H9 (cell line): ENCODE data around the gene CFAP43. TPM values are rescaled to one million over a fixed set of nuclear protein-coding genes. Genes with fewer than 3 reads are reported as not detected.
A peak's percentile ranks its signal among the peaks of the same experiment; 100 is the strongest.

Experiments used
- DNase-seq: peaks from one replicate; pipeline ENCODE4 v3.0.0-alpha.2; 2017
- H2AFZ ChIP-seq: one replicate; pipeline ENCODE4 v1.6.1; 2013; ENCODE audit warnings: mild to moderate bottlenecking, low read length, control low read depth, moderate library complexity
- H2AK5ac ChIP-seq: 2 replicates; pipeline ENCODE4 v1.6.1; 2013; ENCODE audit warnings: low read length, control low read depth, mixed read lengths; ENCODE audit not compliant: insufficient read length
- H2BK120ac ChIP-seq: one replicate; pipeline ENCODE4 v1.6.1; 2013; ENCODE audit warnings: low read depth, mild to moderate bottlenecking, low read length, control low read depth, inconsistent platforms; ENCODE audit not compliant: poor library complexity, severe bottlenecking
- H2BK12ac ChIP-seq: 2 replicates; pipeline ENCODE4 v1.6.1; 2013; ENCODE audit warnings: low read length, control low read depth, mixed read lengths, low read depth; ENCODE audit not compliant: insufficient read length
- H2BK15ac ChIP-seq: 2 replicates; pipeline ENCODE4 v1.6.1; 2013; ENCODE audit warnings: low read depth, low read length, control low read depth
- H2BK20ac ChIP-seq: one replicate; pipeline ENCODE4 v1.6.1; 2013; ENCODE audit warnings: low read depth, mild to moderate bottlenecking, low read length, control low read depth, inconsistent platforms; ENCODE audit not compliant: poor library complexity, severe bottlenecking
- H2BK5ac ChIP-seq: 2 replicates; pipeline ENCODE4 v1.6.1; 2013; ENCODE audit warnings: low read length, control low read depth, mixed read lengths; ENCODE audit not compliant: insufficient read length
- H3K14ac ChIP-seq: 2 replicates; pipeline ENCODE4 v1.6.1; 2013; ENCODE audit warnings: low read length, control low read depth; ENCODE audit not compliant: insufficient read depth
- H3K18ac ChIP-seq: 2 replicates; pipeline ENCODE4 v1.6.1; 2013; ENCODE audit warnings: low read depth, mild to moderate bottlenecking, mixed read lengths, low read length, control low read depth; ENCODE audit not compliant: insufficient read length
- H3K23ac ChIP-seq: 2 replicates; pipeline ENCODE4 v1.6.1; 2013; ENCODE audit warnings: low read length, control low read depth, mixed read lengths, low read depth; ENCODE audit not compliant: insufficient read length
- H3K23me2 ChIP-seq: 2 replicates; pipeline ENCODE4 v1.6.1; 2013; ENCODE audit warnings: low read depth, mild to moderate bottlenecking, mixed read lengths, low read length, control low read depth; ENCODE audit not compliant: insufficient read length, poor library complexity, severe bottlenecking
- H3K27ac ChIP-seq: 2 replicates; pipeline ENCODE4 v1.5.1; 2013; ENCODE audit warnings: low read length, control low read depth, mixed read lengths, low read depth; ENCODE audit not compliant: insufficient read length
- H3K27me3 ChIP-seq: 2 replicates; pipeline ENCODE4 v1.6.1; 2013; ENCODE audit warnings: low read length, control low read depth, inconsistent platforms; ENCODE audit not compliant: insufficient read depth
- H3K4ac ChIP-seq: 2 replicates; pipeline ENCODE4 v1.6.1; 2013; ENCODE audit warnings: low read depth, mild to moderate bottlenecking, control low read depth, inconsistent platforms, low read length, moderate library complexity
- H3K4me1 ChIP-seq: 2 replicates; pipeline ENCODE4 v1.6.1; 2013; ENCODE audit warnings: low read length, control low read depth, inconsistent platforms; ENCODE audit not compliant: insufficient read depth
- H3K4me2 ChIP-seq: 2 replicates; pipeline ENCODE4 v1.6.1; 2013; ENCODE audit warnings: low read length, control low read depth, mixed read lengths; ENCODE audit not compliant: insufficient read length, insufficient read depth
- H3K56ac ChIP-seq: 2 replicates; pipeline ENCODE4 v1.6.1; 2013; ENCODE audit warnings: low read depth, mild to moderate bottlenecking, mixed read lengths, low read length, control low read depth; ENCODE audit not compliant: insufficient read length
- H3K79me1 ChIP-seq: 2 replicates; pipeline ENCODE4 v1.6.1; 2013; ENCODE audit warnings: low read depth, mild to moderate bottlenecking, moderate library complexity, low read length, control low read depth, inconsistent platforms; ENCODE audit not compliant: insufficient read depth, poor library complexity, severe bottlenecking
- H3K79me2 ChIP-seq: 2 replicates; pipeline ENCODE4 v1.6.1; 2013; ENCODE audit warnings: low read length, control low read depth, inconsistent platforms; ENCODE audit not compliant: insufficient read depth
- H3K9ac ChIP-seq: 2 replicates; pipeline ENCODE4 v1.6.1; 2013; ENCODE audit warnings: low read length, control low read depth, mixed read lengths; ENCODE audit not compliant: insufficient read length; ENCODE audit errors: extremely low read depth
- H3K9me3 ChIP-seq: one replicate; pipeline ENCODE4 v1.6.1; 2013; ENCODE audit warnings: low read depth, low read length, inconsistent platforms; ENCODE audit not compliant: control insufficient read depth
- H3T11ph ChIP-seq: one replicate; pipeline ENCODE4 v1.6.1; 2013; ENCODE audit warnings: mild to moderate bottlenecking, low read length, control low read depth, inconsistent platforms
- H4K20me1 ChIP-seq: one replicate; pipeline ENCODE4 v1.6.1; 2013; ENCODE audit not compliant: control insufficient read depth, insufficient read length, insufficient read depth
- H4K5ac ChIP-seq: 2 replicates; pipeline ENCODE4 v1.6.1; 2013; ENCODE audit warnings: low read depth, mild to moderate bottlenecking, mixed read lengths, low read length, control low read depth; ENCODE audit not compliant: insufficient read length
- H4K8ac ChIP-seq: replicated peaks from 2 replicates; pipeline ENCODE4 v1.6.1; 2013; ENCODE audit warnings: low read length, control low read depth, mixed read lengths, low read depth; ENCODE audit not compliant: insufficient read length
- H4K91ac ChIP-seq: 2 replicates; pipeline ENCODE4 v1.6.1; 2013; ENCODE audit warnings: low read depth, mild to moderate bottlenecking, moderate library complexity, mixed read lengths, low read length, control low read depth; ENCODE audit not compliant: insufficient read length
- H3K27ac Mint-ChIP-seq, 3 experiments: 2 replicates in 2 of 3; 3 replicates in 1 of 3; pipeline ENCODE4 v1.8.0; 2020 to 2021; ENCODE audit warnings: mixed read lengths in 3 of 3, mild to moderate bottlenecking in 1 of 3, moderate library complexity in 1 of 3
- H3K27me3 Mint-ChIP-seq: 2 replicates; pipeline ENCODE4 v1.8.0; 2021; ENCODE audit warnings: low read depth, mild to moderate bottlenecking, moderate library complexity, mixed read lengths
- H3K36me3 Mint-ChIP-seq, 3 experiments: 2 replicates in 2 of 3; 3 replicates in 1 of 3; pipeline ENCODE4 v1.8.0; 2020 to 2021; ENCODE audit warnings: low read depth in 3 of 3, mixed read lengths in 3 of 3; ENCODE audit not compliant: insufficient read depth in 1 of 3
- H3K4me1 Mint-ChIP-seq, 2 experiments: 2 replicates each; pipeline ENCODE4 v1.8.0; 2020; ENCODE audit warnings: mixed read lengths in 2 of 2
- H3K4me3 Mint-ChIP-seq, 2 experiments: 2 replicates in 1 of 2; 3 replicates in 1 of 2; pipeline ENCODE4 v1.8.0; 2020 to 2021; ENCODE audit warnings: mild to moderate bottlenecking in 2 of 2, mixed read lengths in 2 of 2, moderate library complexity in 1 of 2
- H3K9me3 Mint-ChIP-seq, 2 experiments: 2 replicates in 1 of 2; 3 replicates in 1 of 2; pipeline ENCODE4 v1.8.0; 2020; ENCODE audit warnings: mild to moderate bottlenecking in 2 of 2, mixed read lengths in 2 of 2, moderate library complexity in 1 of 2
- WGBS: extraction: QIAGEN DNeasy Blood & Tissue Kit; methylation state at CpG from one replicate; pipeline ENCODE4 v1.1.7; 2013; ENCODE audit warnings: missing lambda C conversion rate, low lambda C conversion rate, mixed read lengths; ENCODE audit not compliant: insufficient read length; ENCODE audit errors: extremely low coverage; 5-methylcytosine and 5-hydroxymethylcytosine counted together
- total RNA-seq: library from RNA; stranded (reverse); gene quantifications from 2 replicates; pipeline ENCODE4 v1.2.1, GENCODE V29; 2021
- TF ChIP-seq, protein P1 (sequence below): fragments of 200-600 bp; sonication (generic); conservative IDR thresholded peaks from 3 replicates; pipeline ENCODE4 v1.8.0; 2021; ENCODE audit warnings: antibody characterized with exemption, mild to moderate bottlenecking

The CFAP43 gene
- total RNA-seq, 1 experiment from 2014 or later = 0.26 TPM

DNA sequence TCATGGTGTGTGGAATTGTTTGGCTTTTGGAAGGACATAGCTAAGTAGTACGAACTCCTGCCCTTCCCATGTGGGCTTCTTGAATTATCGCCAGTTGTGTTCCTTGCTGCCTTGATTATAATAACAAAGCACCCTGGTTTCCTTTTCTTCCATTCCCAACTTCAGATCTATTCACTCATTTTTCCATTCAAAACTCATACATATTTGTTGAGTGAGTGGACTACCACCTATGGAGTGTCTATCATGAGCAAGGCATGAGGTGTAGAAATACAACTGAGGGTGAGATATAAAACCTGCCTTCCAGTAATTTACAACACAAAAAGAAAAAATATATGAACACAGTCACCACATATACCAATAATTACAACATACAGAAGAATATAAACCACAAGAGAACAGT is 141.6 kb downstream of the CFAP43 start:
- Histone ChIP-seq H4K20me1 (no peaks in the 10 kb centered on the region), H3K9ac (no peak overlapping the region), H2BK15ac (no peak overlapping the region), H3K14ac (no peak overlapping the region), H2BK5ac (no peak overlapping the region), H2BK20ac (no peak overlapping the region), H3T11ph (no peak overlapping the region), H2BK120ac (no peak overlapping the region), H2BK12ac (no peak overlapping the region), H3K4me1 (peaks cover 10% of the 10 kb centered on the region; the same call in 1 of the 2 replicates), H3K23me2 (no peaks in the 10 kb centered on the region), H2AK5ac (no peak overlapping the region), H3K18ac (no peak overlapping the region), H2AFZ (no peak overlapping the region), H3K79me1 (no peaks in the 10 kb centered on the region), H3K56ac (no peak overlapping the region), H3K27me3 (no peaks in the 10 kb centered on the region), H3K23ac (no peak overlapping the region), H4K91ac (no peak overlapping the region), H3K9me3 (no peaks in the 10 kb centered on the region), H3K79me2 (no peaks in the 10 kb centered on the region), H3K27ac (no peak overlapping the region), H3K4me2 (peak overlapping the region; percentile 44), H4K8ac (no peak overlapping the region), H4K5ac (no peak overlapping the region), H3K4ac (no peak overlapping the region)
- H3K4me3 Mint-ChIP-seq = no peak overlapping the region
- H3K9me3 Mint-ChIP-seq = no peaks in the 10 kb centered on the region
- no CpG with 5 or more reads among the region's 2 CpGs for WGBS
- H3K36me3 Mint-ChIP-seq = no peaks in the 10 kb centered on the region
- H3K27ac Mint-ChIP-seq = no peak overlapping the region
- TF ChIP-seq, protein P1, sequence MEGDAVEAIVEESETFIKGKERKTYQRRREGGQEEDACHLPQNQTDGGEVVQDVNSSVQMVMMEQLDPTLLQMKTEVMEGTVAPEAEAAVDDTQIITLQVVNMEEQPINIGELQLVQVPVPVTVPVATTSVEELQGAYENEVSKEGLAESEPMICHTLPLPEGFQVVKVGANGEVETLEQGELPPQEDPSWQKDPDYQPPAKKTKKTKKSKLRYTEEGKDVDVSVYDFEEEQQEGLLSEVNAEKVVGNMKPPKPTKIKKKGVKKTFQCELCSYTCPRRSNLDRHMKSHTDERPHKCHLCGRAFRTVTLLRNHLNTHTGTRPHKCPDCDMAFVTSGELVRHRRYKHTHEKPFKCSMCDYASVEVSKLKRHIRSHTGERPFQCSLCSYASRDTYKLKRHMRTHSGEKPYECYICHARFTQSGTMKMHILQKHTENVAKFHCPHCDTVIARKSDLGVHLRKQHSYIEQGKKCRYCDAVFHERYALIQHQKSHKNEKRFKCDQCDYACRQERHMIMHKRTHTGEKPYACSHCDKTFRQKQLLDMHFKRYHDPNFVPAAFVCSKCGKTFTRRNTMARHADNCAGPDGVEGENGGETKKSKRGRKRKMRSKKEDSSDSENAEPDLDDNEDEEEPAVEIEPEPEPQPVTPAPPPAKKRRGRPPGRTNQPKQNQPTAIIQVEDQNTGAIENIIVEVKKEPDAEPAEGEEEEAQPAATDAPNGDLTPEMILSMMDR = no peak
- peaks cover 17 to 24% of the 10 kb centered on the region in 2 experiments for H3K4me1 Mint-ChIP-seq
- DNase-seq = no peak
- no peaks in the 10 kb centered on the region; the same call in 1 of the 2 replicates for H3K27me3 Mint-ChIP-seq
